ENCODE results near the gene EMD.
"Not testable (repeated sequence)": the region's sequence is repeated elsewhere in the genome, so short reads cannot be mapped to it uniquely, and the experiment has no call there.

Gene EMD

DNA sequence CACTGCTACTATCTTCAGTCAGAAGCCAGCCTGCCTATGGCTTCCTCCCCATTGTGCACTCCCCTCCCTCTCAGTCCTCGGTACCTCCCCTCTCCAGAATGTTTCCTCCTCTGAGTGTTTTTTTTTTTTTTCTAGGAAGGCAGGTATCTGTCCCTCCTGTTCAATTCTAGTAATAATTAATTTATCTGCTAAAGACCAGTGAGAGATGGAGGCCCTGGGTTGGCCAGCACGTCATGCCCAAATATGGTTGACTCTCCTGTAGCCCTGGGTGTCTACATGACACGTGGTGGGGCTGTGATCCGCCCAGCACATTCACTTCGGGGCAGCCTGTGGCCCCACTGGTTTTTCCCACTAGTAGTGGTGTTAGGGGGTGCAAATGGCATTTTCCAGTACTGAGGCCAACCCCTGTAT is 6.5 kb upstream of the EMD start:
- no peak for DNase-seq

DNA sequence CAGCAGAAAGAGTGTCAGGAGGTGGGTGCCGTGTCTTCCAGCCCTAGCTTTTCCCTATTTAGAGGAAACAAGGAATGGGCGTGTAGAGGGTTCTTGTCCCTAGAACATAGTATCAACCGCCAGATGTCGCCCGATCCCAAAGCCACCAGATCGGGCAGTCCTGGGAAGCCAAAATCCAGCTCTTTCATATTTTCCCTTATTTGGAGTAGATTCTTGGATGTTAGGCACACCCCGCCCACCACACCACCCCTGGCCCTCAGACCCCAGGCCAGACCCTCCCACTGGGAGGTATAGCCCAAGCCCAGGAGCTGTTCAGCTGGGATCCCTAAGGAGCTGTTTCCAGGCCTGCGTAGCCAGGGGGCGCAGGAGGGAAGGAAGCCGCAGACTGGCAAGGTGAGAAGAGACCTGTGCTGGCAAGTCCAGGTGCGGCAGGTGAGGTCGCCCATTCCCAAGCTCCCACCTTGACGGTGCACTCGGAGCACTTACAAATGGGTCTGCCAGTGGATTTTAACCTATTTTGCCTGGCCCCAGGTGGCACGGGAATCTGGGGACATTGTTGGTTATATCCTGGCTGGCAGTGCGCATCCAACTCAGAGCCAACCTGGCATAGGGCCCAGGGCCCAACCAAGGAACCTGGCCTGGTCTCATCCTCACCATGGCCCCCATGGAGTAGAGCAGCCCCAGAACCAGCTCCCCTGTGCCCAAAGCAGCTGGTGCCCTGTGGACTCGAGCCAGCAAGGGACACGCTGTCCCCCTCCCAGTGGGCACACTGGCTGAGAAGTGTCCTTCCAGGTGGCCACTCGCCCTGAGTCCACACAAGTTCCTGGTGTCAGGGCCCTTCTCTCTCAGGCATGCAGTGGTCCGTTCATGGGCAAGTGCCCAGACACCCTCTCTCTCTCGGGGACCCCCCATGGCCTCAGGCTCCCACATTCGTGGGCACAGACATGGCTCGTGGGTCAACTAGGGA is 5.5 kb upstream of the EMD start:
- DNase-seq: peak; percentile 27

DNA sequence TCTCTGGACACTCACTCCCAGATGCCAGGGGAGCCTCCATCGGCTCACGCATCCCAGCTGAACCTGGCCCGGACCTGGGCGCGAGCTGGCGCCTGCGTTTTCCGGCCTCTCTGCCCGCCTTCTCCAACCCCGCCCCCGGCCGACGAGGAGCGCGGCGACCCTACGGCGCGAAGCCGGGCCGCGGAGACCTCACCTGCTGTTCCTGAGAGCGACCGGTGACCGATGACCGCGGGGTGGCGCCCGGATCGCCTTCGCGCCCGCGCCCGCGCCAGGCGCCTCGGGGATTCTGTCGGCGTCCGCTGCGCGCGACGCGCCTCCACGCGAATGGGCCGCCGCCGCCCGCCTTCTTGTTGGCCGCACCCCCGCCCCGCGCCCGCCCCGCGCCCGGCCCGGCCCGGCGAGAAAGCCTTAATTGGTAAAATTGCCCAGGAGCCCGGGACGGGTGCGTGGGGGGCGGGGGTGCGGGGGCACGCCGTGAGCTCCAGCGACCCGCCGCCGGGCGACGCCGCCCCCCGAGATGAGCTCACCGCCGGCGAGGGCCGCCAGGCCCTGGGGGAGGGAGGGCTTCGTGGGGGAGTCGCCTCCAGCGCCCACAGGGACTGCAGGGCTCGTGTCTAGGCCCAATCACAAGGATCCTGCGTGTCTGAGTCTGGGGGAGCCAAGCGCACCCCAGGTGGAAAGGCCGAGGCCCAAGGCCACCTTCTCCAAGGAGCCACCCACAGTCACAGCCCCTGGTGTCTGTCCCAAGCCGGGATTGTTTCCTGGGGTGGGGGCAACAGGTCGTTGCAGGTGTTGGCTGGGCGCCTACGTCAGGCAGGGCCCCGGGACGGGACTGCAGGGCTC is 4.6 kb upstream of the EMD start, which contains the start of gene FLNA:
Gene FLNA, minus strand, starts transcription at position 322 of the 843 bp plus-strand sequence. CDS start 3,389 bp downstream, outside the sequence.
- no peak for DNase-seq

DNA sequence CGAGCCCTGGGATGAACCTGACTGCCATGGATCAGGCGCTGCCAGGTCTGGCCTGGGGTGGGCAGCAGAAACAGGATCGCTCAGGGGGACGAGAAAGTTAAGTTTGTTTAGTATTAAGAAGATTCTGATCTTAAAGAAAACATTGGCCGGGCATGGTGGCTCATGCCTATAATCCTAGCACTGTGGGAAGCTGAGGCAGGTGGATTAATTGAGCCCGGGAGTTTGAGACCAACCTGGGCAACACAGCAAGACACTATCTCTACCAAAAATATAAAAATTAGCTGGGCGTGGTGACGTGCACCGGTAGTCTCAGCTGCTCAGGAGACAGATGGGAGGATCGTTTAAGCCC is 4.0 kb upstream of the EMD start:
- DNase-seq: no peak

DNA sequence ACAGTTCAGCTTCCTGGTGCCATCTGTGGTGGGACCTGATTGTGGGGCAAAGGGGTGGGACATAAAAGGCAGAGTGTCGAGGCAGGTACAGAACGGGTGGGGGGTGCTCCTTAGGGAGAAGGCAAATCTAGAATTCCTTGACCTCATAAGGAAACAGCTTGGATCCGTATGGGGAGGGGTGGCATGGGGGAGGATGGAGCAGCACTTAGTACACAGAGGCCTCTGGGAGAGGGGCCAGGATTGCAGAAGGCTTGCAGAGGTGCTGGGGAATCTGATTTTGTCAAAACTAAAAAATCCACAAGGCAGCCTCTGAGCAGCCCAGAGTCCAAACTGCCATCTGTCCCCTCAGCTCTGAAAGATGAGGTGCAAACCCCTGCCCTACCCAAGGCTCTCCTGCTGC is 2.3 kb upstream of the EMD start:
- DNase-seq: no peak

DNA sequence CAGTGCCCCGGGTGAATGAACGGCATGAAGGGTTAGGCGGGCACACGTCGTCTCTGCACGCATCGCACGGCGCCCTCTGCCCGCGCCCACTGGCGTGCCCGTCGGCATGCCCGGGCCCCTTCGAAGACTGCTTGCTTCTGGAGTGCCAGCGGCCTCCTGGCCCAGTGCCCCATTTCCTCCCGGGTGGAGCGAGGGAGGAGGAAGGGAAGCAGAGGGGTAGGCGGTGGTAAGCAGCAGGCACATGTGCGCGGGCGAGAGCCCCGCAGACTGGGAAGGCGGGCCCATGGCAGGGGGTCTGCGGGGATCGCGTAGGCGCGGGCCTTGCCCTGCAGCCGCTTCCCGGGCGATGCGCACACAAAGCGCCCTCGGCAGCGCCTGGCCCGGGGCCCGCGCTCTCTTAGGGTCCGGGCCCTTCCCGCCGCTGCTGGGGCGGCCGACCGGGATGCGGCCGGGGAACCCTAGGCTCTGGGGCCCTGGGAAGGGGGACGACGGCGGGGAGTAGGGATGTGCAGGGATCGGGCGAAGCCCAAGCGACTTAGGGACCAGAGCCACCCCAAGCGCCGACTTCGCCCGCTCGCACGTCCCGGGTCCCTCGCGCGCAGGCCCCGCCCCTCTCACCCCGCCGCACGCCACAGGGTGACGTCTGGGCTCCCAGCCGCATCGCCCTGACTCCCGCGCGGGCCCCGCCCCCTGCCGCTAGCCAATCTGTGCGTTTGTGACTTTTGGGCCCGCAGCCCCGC is 866 bp upstream of the EMD start:
- DNase-seq: peak; percentile 23

DNA sequence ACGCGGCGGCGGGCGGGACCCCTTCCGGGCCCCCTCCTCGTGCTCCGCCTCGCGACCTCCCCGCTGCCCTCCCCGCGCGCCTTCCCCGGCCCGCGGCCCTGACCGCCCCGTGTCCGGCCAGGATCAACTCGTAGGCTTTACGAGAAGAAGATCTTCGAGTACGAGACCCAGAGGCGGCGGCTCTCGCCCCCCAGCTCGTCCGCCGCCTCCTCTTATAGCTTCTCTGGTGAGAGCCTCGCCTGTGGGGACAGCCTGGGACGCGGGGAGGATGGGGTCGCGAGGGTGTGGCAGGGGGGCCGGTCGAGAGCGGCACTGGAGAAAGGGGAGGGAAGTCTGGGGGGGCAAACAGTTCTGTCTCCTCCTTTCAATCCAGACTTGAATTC is 465 bp downstream of the EMD start:
- no peak for DNase-seq

DNA sequence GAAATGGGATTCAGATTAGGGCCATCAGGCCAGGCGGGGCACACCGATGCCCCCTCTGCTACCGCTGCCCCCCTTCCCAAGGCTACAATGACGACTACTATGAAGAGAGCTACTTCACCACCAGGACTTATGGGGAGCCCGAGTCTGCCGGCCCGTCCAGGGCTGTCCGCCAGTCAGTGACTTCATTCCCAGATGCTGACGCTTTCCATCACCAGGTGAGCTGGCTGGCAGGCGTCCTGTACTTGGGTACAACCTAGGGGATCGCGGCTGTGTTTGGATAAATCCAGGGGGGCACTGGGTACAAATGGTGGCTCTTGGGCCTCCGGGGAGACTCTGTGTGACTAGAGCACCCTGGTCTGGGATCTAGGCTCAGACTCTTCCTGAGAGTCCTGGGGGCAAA is 1.1 kb downstream of the EMD start:
- no peak for DNase-seq

DNA sequence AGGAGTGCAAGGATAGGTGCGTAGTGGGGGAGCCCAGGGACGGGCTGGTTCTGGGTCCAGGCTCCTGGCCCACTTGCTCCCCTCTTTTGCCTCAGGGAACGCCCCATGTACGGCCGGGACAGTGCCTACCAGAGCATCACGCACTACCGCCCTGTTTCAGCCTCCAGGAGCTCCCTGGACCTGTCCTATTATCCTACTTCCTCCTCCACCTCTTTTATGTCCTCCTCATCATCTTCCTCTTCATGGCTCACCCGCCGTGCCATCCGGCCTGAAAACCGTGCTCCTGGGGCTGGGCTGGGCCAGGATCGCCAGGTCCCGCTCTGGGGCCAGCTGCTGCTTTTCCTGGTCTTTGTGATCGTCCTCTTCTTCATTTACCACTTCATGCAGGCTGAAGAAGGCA is 1.7 kb downstream of the EMD start:
- no peak for DNase-seq

DNA sequence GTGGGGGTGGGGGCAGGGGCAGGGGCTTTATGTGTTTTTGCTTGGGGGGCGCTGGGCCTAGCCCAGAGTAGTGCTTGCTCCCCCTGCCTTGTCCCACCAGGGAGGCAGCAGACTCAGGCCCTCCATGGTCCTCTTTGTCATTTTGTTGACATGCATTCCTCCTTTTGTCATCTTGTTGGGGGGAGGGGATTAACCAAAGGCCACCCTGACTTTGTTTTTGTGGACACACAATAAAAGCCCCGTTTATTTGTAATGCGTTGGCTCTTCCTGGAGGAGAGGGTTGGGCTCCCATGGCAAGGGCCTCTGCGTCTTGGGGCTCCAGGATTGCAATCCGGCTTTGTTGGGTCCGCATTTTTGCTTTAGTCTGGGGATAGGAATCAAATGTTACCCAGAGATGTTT is 2.2 kb downstream of the EMD start:
- no peak for DNase-seq

DNA sequence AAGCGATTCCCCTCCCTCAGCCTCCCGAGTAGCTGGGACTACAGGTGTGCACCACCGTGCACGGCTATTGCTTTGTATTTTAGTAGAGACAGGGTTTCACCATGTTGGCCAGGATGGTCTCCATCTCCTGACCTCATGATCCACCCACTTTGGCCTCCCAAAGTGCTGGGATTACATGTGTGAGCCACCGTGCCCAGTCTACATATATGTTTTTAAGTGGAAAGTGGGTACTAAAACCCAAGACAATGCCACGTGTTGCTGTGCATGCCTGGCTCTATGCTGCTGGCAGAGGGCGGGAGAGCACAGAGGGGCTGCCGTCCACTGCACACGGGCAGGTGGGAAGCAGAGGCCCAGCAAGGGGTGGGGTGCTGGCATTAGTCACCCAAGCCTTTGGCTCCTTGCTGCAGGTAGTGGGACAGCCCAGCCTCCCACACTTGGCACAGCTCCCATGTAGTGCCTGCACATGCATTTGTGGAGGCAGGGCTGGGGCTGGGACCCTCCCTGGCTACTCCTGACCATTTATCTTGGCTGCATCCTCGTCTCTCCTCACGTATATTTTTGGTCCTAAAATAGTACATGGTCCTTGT is 3.5 kb downstream of the EMD start:
- no peak for DNase-seq

DNA sequence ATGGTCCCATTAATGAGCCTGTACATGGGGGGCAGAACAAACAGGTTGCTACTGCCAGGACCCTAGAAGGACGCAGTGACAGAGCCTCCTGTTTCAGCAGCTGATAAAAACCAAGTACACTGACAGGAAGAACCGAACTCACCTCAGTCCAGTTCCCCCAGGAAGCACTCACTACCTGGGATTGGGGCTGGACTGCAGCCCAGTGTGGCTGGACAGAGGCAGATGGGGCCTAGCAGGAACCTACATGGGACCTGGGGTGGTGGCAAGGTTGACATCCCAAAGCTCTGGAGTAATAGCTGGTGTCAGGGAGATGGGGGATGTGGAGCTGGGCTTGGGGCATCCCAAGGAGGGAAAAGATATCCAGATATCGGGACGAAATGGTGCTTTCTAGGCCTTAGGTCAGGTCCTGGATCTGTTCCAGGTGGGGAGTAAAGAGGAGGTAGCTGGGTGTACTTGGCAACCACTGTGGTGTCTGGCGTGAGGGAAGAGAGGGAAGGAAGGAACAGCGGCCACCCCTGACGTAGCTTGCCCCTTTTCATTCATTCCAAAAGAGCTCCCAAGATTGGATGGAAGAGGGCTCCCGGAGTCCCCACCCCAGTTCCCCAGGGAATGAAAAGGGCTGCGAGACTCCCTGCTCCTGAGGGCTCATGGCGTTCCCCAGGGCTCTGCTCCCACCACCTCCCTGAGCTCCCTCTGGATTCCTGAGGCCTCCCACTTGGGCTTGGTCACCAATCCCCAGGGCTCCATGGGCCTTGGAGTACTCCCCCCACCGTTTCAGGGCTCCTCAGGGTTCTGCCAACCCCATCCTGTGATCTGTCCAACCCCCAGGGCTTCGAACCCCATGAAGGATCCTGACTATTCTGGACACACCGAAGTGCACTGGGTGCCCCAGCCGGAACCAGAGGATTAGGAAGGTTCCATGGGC is 4.5 kb downstream of the EMD start:
- DNase-seq: no peak

DNA sequence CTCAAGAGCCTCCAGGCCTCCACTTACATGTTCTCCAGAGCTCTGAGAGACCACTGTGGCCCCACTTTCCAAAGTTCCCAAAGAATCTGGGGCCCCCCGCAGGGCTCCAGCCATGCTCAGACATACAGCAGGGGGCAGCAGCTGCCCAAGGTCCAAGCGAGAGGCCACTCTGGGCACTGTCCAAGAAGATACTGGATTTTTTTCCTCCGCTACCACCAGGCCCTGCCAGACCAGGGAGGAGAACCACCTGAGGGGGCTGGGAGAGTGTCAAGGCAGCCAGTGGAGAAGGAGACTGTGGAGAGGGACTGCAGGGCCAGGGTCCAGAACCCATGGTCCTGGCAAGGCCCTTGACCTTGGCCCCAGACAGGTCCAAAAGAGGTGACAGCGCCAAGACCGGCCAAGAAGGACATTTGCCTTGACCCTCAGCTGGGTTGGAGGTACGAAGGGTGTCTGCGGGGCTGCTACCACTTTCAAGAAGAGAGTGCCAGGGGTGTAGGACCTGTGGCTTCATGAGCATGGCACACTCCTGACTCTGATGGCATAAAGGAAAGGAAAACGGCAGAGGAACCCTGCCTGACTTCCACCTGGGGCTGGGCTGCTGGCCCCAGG is 5.3 kb downstream of the EMD start:
- no peak for DNase-seq

DNA sequence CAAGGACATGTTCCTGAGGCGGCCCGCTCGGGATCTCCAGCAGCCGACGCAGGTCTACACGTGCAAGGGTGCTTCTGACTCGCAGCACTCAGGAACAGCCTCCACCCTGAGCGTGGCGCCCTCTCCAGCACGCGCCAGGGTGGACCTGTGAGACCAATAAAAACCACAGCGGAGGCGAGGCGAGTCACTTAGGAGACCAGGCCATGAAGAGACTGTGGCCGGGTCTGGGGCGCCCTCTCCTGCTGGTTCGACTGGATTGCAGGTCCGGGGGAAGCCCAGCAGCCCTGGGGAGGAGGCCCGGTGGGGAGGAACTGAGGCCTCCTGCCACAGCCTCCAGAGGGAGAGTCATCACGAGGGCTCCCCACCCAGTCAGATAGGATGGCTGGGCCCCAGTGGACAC is 9.0 kb downstream of the EMD start:
- DNase-seq: not testable (repeated sequence)

DNA sequence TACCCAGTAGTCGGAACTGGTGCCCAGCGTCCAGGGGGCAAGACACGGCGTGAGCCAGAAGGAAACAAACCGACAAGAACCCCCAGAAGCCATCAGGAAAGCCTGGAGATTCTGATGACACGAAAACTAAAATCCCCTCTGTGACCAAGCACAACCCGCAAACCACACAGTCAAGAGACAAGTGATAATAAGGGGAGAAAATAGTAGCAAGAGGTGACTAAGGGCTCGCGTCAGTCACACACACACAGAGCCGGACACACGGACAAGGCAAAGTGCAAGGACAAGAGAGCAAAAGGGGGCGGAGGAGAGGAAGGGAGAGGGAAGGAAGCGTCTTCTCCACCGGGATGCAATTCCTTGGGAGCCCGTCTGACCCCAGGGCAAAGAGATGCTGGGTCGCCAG is 9.6 kb downstream of the EMD start:
- not testable (repeated sequence) for DNase-seq

DNA sequence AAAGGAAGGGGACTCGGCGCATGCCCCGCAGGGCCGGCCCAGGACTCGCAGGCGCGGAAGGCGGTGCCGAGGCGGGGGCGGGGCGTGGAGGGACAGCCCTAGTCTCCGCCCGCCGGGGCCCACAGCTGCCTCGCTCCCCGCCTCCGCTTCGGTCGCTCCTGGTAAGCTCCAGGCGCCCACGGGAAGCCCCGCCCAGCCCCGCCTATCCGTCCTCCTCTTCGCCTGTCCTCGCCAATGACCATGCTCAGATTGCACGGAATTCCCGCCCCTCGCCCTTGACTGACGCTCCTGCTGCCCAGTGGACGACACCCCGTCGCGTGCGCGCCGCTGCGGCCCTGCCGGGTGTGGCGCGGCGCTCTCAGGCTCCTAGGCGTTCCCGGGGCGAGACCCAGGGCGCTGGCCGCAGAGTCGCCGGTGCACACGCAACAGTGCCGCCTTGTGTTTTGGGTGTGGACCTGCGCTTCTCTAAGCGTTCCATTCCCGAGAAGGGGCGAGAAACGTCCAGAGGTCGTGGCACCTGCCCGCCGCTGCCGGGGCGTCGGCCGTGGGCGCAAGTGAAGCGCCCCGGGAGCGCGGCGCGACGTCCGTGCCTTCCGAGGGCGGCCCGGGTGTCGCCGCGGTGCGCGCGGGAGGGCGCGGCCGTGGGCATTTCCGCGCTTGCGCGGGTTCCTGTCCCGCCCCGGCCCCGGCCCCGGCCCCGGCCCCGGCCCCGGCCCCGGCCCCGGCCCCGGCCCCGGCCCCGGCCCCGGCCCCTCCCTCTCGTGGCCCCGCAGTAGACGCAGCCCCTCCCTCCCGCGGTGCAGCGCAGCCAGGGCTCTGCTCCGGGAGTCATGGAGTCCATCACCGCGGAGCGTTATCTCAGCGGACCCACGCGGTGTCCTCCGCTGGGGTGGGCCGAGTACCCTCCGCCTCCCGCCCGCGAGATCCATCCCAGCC is 11.0 kb downstream of the EMD start:
- not testable (repeated sequence) for DNase-seq

DNA sequence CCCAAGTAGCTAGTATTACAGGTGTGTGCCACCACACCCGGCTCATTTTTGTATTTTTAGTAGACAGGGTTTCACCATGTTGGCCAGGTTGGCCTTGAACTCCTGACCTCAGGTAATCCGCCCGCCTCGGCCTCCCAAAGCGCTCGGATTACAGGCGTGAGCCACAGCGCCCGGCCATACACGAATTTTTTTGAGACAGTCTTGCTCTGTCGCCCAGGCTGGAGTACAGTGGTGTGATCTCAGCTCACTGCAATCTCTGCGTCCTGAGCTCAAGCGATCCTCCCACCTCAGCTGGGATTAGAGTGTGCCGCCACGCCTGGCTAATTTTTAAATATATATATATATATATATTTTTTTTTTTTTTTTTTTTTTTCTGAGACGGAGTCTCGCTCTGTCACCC is 17.3 kb downstream of the EMD start:
- not testable (repeated sequence) for DNase-seq

DNA sequence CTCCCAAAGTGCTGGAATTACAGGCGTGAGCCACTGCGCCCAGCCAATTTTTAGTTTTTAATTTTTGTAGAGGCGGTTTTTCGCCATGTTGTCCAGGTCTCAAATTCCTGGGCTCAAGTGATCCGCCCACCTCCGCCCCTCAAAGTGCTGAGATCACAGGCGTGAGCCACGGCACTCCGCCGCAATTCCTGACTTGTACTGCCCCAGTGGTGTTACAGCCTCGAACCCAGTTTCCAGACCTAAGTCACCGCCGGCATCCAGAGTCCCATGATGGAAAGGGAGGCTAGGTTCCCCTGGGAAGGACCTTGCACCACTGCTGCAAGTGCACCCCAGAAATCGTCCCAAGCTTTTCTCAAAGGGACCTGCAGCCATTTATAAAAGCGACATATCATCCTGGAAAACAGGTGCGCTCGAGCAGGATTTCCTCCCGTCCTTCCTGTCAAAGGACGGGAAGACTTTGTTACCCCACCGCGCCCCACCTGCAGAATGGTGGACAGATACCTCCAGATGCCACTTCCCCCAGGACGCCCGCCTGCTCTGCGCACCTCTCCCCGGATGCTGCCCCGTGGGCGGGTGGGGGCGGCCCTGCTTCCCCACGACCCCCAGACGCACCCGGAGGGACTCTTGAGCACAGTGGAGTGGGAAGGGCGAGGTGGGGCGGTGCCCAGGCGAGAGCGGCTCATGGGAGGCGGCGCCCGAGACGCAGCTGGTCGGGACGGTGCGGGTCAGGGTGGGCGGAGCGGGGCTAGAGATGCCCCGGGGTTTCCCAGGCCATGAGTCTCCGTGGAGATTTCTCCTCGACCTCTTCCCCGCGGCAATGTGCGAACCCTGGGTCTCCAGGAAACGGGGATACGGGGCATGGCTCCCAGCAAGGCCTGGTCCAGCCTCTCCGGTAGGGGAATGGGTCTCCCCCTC is 18.1 kb downstream of the EMD start:
- DNase-seq: peak; percentile 33
